WTC11 (cell line): ENCODE measurements around the gene SLF1.

Source experiments
- FOXP1 ChIP-seq: sonication (generic); formaldehyde crosslinking; IDR thresholded peaks from 2 replicates; pipeline ENCODE4 v1.8.0; 2022; ENCODE audit warnings: missing genetic modification reagents, mild to moderate bottlenecking, moderate library complexity, borderline replicate concordance
- JUN ChIP-seq: sonication (generic); formaldehyde crosslinking; IDR thresholded peaks from 2 replicates; pipeline ENCODE4 v1.8.0; 2023; ENCODE audit warnings: mild to moderate bottlenecking, missing genetic modification reagents
- SP1 ChIP-seq: sonication (generic); formaldehyde crosslinking; conservative IDR thresholded peaks from 2 replicates; pipeline ENCODE4 v1.8.1; 2022; ENCODE audit warnings: missing genetic modification reagents

DNA sequence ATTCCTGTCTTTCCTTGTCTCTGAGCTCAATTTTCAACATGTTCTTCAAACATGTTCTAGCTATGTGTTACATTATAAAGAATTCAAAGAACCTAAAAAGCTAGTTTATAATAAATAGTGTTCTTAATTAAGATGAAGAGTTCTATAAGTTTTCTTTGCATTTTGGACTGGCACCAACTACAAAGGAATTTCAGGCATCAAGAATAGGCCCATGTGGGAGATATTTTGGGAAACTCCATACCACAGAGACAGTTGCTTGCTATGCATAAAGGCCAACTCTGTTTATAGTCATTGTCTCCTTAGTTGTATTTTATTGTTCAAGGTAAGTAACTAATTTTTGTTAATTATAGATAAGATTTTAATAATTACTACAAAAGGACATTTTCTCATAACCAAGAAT is 4.5 kb downstream of the SLF1 start:
- TF ChIP-seq FOXP1 = no peak
- TF ChIP-seq SP1 = no peak
- TF ChIP-seq JUN (CRISPR knock-in tag) = no peak
